ENCODE data around the gene LMAN2L. TPM values are rescaled to one million over a fixed set of nuclear protein-coding genes. Genes with fewer than 3 reads are reported as not detected.

The LMAN2L gene
- polyA plus RNA-seq, 3 donors = 7.9 to 22.4 (median 16.6) TPM

- Mint-ChIP-seq H3K27me3 (ENCODE audit: low read depth in 3 of 3) (peaks cover 0 to 2% (median 0%) of the 10 kb centered on the region in 3 donors), H3K27ac (peak overlapping the region in 1 of 7 donors; percentile 55), H3K4me1 (no peaks in the 10 kb centered on the region), H3K4me3 (no peak overlapping the region), H3K9me3 (peaks cover 0 to 1% (median 0%) of the 10 kb centered on the region in 7 donors), H3K36me3 (no peaks in the 10 kb centered on the region)
- 95% methylated on average over 10 of the region's 11 CpGs for WGBS (ENCODE audit: insufficient coverage)
- Histone ChIP-seq H3K4me3 (replicated peaks in 1 of 3; ENCODE audit: low read depth in 2 of 3, low read length in 3 of 3) (no peak overlapping the region), H3K36me3 (replicated peaks in 1 of 2; ENCODE audit: control insufficient read depth in 1 of 2, insufficient read depth in 2 of 2, low read length in 2 of 2) (no peaks in the 10 kb centered on the region), H3K4me1 (ENCODE audit: control insufficient read depth in 1 of 2, insufficient read depth in 2 of 2, low read length in 2 of 2) (no peaks in the 10 kb centered on the region), H3K4me2 (replicated peaks; ENCODE audit: extremely low read depth, low read length, poor library complexity, severe bottlenecking) (no peak overlapping the region), H3K79me2 (ENCODE audit: insufficient read depth, low read length) (no peaks in the 10 kb centered on the region), H3K9ac (ENCODE audit: insufficient read depth, low read length, poor library complexity, severe bottlenecking) (no peak overlapping the region), H2AFZ (ENCODE audit: insufficient read depth, low read depth, low read length, poor library complexity, severe bottlenecking) (no peak overlapping the region), H3K27ac (ENCODE audit: low read depth in 1 of 2, low read length in 2 of 2) (no peak overlapping the region), H4K20me1 (ENCODE audit: insufficient read depth, low read length) (no peaks in the 10 kb centered on the region), H3K9me3 (replicated peaks in 1 of 2; ENCODE audit: control insufficient read depth in 1 of 2, insufficient read depth in 1 of 2, low read length in 2 of 2) (no peaks in the 10 kb centered on the region), H3K27me3 (ENCODE audit: control insufficient read depth in 2 of 2, insufficient read depth in 2 of 2, low read length in 2 of 2) (no peaks in the 10 kb centered on the region)
- no peak for DNase-seq
- TF ChIP-seq CTCF (IDR thresholded peaks at IDR 0.05) = no peak
- intact Hi-C loops (cut with micrococcal nuclease) = no loop called here
These were observed 51.0 kb downstream of the LMAN2L start for GRCh38 chr2:96688649-96689430.

- 85% methylated on average over 23 of the region's 27 CpGs for WGBS (ENCODE audit: insufficient coverage)
- Histone ChIP-seq H3K4me1 (ENCODE audit: control insufficient read depth in 1 of 2, insufficient read depth in 2 of 2, low read length in 2 of 2) (no peaks in the 10 kb centered on the region), H3K4me3 (replicated peaks in 1 of 3; ENCODE audit: low read depth in 2 of 3, low read length in 3 of 3) (no peak overlapping the region), H3K27ac (ENCODE audit: low read depth in 1 of 2, low read length in 2 of 2) (no peak overlapping the region), H3K27me3 (ENCODE audit: control insufficient read depth in 2 of 2, insufficient read depth in 2 of 2, low read length in 2 of 2) (no peaks in the 10 kb centered on the region), H3K9me3 (replicated peaks in 1 of 2; ENCODE audit: control insufficient read depth in 1 of 2, insufficient read depth in 1 of 2, low read length in 2 of 2) (no peaks in the 10 kb centered on the region), H3K79me2 (ENCODE audit: insufficient read depth, low read length) (no peaks in the 10 kb centered on the region), H4K20me1 (ENCODE audit: insufficient read depth, low read length) (no peaks in the 10 kb centered on the region), H3K36me3 (replicated peaks in 1 of 2; ENCODE audit: control insufficient read depth in 1 of 2, insufficient read depth in 2 of 2, low read length in 2 of 2) (no peaks in the 10 kb centered on the region), H2AFZ (ENCODE audit: insufficient read depth, low read depth, low read length, poor library complexity, severe bottlenecking) (no peak overlapping the region), H3K9ac (ENCODE audit: insufficient read depth, low read length, poor library complexity, severe bottlenecking) (no peak overlapping the region), H3K4me2 (replicated peaks; ENCODE audit: extremely low read depth, low read length, poor library complexity, severe bottlenecking) (no peak overlapping the region)
- no peak for TF ChIP-seq CTCF (IDR thresholded peaks at IDR 0.05)
- DNase-seq = no peak
- peaks cover 0 to 2% (median 0%) of the 10 kb centered on the region in 3 donors for H3K27me3 Mint-ChIP-seq (ENCODE audit: low read depth in 3 of 3)
- peaks cover 0 to 1% (median 0%) of the 10 kb centered on the region in 7 donors for H3K9me3 Mint-ChIP-seq
- H3K4me1 Mint-ChIP-seq = no peaks in the 10 kb centered on the region
- peak overlapping the region in 1 of 7 donors; percentile 22 for H3K27ac Mint-ChIP-seq
- H3K4me3 Mint-ChIP-seq = no peak overlapping the region
- H3K36me3 Mint-ChIP-seq = no peaks in the 10 kb centered on the region
- intact Hi-C loops (cut with micrococcal nuclease) = no loop called here
These were observed 51.9 kb downstream of the LMAN2L start for GRCh38 chr2:96687711-96688640.

Data from CD14-positive monocyte (primary cell).